GM19455 (cell line): Measurements from ENCODE around the gene INTS6L.
A peak's percentile ranks its signal among the peaks of the same experiment; 100 is the strongest.

ENCODE experiments used
- ATAC-seq: cut with Tn5 transposase; IDR thresholded peaks from one replicate; pipeline ENCODE4 v1.9.1; 2021; ENCODE audit not compliant: unreplicated experiment

The INTS6L gene, protein sequence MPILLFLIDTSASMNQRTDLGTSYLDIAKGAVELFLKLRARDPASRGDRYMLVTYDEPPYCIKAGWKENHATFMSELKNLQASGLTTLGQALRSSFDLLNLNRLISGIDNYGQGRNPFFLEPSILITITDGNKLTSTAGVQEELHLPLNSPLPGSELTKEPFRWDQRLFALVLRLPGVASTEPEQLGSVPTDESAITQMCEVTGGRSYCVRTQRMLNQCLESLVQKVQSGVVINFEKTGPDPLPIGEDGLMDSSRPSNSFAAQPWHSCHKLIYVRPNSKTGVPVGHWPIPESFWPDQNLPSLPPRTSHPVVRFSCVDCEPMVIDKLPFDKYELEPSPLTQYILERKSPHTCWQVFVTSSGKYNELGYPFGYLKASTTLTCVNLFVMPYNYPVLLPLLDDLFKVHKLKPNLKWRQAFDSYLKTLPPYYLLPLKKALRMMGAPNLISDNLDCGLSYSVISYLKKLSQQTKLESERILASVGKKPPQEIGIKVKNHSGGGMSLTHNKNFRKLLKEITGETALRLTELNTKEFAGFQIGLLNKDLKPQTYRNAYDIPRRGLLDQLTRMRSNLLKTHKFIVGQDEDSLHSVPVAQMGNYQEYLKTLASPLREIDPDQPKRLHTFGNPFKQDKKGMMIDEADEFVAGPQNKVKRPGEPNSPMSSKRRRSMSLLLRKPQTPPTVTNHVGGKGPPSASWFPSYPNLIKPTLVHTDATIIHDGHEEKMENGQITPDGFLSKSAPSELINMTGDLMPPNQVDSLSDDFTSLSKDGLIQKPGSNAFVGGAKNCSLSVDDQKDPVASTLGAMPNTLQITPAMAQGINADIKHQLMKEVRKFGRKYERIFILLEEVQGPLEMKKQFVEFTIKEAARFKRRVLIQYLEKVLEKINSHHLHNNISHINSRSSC

GRCh38 chrX:135520553-135521404 is at the start of gene INTS6L:
Gene INTS6L (plus strand): TSS chrX:135520660. CDS start chrX:135520993, 333 bp downstream.
- peak; percentile 87 for ATAC-seq

DNA sequence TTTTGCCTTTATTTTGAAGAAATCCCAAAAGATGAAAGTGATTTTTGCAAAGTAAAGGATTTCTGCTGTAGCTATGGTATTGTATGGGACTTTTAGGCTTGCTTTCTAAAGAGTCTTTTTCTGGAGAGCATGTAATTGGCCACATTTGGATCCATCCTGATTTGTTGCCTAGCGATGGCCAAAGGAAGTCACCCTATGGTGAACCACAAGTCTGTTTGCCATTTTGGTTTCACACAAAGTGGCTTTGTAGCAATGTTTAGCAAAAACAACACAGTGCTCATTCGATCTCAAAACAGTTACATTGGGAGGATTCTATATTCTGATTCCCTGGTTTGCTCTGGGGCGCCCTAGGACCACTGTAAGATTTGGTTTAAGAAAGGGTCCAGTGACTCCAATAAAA is 44.1 kb upstream of the INTS6L start:
- no peak for ATAC-seq

DNA sequence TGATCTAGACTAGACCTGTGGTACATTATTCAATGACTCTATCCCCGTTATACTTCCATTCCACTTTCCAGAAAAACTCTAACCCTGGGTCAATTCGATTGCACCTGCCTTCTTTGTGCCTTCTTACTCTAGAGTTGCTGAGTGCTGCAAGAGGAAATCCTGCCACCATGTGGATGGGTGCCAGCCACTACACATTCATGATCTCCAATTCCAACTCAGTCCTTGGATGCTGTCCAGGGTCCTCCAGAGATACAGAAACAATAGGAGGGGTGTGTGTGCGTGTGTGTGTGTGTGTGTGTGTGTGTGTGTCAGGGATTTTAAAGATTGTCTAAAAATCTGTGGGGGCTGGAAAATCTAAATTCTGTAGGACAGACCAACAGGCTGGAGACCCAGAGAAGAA is 42.9 kb upstream of the INTS6L start:
- no peak for ATAC-seq

DNA sequence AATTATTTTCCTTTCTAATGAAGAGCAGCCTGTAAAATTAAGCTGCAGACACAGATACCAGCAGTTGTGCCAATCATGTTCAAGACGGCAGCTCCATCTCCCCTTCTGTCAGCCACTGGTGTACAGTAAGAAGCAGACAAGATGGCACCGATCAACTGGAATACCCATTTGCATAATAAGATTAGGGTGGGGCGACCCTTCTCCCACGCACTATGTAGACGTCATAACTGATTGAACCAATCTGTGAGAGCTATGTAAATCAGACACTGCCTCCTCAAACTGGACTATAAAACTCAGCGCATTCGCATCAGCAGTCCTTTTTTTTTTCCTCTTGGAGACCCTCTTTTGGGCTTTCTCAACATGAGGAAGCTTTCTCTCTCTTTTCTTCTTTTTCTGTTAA is 40.4 kb upstream of the INTS6L start:
- no peak for ATAC-seq

GRCh38 chrX:135481696-135482179 is 38.7 kb upstream of the INTS6L start:
- no peak for ATAC-seq

DNA sequence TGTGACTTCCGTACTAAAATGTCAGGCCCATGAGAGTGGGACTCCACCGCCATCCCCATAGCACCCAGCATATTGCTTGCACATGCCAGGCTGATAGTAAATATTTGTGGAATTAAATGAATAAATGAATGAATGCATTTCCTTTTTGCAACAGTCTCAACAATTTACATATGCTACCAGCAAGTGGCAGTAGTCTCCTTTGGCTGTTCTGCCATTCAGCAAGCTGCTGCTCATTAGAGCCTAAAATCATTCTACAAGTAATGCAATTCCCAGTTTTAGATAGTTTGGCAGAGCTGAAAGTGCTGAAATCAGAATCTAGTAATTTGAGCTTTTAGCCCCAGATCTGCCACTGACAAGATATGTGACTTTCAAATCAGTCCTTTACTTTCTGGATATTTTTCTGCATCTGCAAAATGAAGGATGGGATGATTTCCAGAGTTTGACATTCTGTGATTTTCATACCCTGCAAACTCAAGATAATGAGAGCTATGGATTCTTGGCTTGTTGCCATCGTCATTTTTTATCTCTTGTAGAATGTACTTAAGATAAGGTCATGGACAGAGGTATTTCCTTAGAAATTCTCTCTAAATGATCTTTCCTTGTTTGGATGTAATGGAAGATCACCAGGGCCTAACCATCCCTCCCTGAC is 35.7 kb upstream of the INTS6L start:
- ATAC-seq = no peak

GRCh38 chrX:135489542-135489941 is 30.9 kb upstream of the INTS6L start:
- peak; percentile 90 for ATAC-seq

DNA sequence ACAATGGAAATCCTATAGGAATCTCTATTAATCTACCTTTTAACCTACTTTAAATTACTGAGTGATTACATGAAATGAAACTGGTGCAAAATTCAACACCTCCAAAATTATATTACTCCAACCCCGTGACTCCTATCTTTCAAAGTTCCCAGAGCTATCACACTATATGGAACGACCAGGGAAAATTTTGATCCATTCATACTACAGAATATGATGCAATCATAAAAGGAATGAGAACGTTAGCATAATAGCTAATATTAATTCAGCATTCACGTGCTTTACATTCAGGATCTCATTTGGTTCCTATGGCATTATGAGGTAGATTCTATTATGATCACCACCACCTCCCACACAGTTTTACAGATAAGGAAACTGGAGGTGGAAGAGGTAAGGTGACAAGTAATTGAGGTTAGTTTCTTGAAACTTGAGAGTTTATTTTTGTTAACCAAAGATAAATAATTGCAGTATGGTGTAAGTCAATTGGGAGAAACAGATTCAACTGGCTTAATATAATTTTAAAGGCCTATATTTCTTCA is 29.4 kb upstream of the INTS6L start:
- ATAC-seq = no peak

DNA sequence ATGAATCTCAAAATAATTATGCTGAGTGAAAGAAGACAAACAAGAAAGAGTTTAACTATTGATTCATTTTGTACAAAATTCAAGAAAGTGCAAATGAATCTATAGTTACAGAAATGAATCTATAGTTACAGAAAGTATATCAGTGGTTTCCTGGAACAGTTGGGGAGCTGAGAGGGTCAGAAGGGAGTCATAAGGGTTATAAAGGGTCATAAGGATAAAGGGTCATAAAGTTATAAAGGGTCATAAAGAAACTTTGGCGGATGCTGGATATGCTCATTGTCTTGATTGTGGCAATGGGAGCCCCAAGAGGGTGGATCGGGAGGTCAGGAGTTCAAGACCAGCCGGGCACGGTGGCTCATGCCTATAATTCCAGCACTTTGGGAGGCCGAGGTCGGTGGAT is 26.0 kb upstream of the INTS6L start:
- no peak for ATAC-seq

DNA sequence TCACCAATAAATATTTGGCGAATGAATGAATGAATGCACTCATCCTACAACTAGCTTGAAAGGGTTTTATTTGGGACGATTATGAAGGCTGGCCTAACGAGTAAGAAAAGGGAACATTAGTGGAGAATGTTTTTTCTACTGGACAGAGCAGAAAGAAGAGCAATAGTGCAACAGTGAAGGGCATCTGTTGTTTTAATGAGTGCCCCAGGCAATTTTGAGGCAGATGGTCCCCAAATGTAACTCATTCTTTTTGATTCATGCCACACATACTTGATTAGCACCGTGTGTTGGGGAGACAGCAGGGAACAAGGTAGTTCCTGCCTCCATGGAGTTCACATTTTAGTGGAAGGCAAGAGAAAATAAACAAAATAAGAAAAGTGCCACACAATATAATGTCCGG is 22.7 kb upstream of the INTS6L start:
- no peak for ATAC-seq

GRCh38 chrX:135498236-135498635 is 22.2 kb upstream of the INTS6L start:
- ATAC-seq = no peak

DNA sequence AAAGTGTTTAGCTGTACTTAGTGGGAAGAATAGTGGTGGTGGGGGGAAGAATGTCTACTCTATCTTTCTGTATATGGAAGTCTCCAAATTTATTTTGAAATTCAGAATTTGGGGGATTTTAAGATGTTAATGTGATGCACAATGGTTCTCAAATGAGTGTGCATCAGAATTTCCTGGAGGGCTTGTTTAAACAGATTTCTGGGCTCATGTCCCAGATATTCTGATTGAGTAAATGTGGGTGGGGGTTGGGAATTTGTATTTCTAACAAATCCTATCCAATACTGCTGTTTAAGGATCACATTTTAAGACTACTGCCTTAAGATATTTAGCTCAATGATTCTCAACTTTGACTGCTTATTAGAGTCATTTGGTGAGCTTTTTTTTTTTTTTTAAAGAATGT is 15.1 kb upstream of the INTS6L start:
- no peak for ATAC-seq

DNA sequence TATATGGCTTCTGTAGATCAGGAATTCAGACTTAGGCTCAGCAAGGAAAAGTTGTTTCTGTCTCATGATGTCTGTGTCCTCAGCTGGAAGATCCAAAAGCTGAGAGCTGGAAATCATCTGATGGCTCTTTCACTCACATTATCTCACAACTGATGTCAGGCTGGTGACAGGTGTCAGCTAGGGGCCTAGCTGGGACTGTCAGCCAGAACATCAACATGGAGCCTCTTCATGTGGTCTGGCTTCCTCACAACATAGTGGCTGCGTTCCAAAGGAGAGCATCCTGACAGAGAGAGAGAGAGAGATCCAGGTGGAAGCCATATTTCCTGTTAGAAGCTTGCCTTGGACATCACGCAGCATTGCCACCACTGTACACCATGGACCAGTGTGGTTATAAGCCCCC is 10.6 kb upstream of the INTS6L start:
- no peak for ATAC-seq

DNA sequence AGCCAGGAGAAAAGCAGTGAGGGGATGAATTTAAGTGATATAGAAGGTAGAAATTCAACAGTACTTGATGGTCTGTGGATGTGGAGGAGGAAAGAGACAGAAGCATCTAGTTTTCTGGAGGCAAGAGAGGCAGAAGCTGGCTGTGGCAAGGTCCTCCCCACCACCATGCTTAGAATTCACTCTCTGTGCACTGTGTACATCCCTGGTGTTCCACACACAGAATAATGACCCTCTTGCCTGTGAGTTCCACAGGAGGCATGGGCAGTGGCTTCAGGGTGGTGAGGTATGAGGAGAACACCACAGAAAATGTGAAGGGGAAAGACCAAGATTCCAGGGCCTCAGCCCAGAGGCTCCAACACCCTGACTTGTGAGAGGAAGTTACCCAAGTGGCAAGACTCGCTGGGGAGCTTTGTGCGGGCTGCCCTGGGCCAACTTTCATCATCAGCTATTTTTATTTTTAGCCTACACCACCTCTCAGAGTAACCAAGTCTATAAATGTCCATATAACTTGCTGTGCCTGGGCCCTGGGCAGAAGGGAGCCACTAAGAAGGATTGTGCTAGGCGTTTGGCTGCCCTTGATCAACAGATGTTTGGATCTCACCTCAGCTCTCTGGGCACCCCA is 7.8 kb upstream of the INTS6L start:
- no peak for ATAC-seq

DNA sequence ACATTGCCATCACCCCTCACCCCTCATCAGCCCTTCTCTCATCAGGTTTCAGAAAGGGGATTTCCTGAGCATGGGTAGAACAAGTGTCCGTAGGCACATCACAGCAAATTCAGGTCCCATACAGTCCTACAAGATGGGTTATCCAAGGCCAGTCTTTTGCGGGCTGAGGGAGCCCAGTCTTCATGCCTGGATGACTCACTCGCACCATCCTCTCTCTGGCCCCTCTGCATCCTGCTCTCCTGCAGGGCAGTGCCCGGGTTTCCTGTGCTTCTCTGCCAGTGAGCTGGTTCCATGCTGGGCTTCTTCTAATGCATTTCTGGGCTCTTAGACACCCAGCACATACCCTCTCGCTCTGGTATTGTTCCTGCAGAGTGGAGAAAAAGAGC is 7.3 kb upstream of the INTS6L start:
- ATAC-seq = no peak

DNA sequence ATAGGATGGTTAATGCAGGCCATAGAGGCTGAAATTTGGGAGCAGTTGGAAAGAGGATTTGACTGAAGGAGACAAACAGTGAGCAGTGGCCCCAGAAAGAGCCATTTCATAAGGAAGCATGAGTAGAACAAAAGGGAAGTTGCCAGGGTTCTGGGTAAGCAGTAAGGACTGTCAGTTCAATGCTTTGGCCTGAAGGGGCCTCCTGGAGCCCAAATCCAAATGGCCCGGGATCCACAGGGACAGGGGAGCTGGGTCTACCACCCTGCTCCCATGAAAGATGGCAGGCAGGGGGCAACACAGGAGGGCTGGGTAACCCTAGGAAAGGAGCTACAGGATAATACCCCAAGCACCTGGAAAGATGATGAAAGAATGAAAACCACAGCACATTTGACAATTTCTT is 4.1 kb upstream of the INTS6L start:
- no peak for ATAC-seq

DNA sequence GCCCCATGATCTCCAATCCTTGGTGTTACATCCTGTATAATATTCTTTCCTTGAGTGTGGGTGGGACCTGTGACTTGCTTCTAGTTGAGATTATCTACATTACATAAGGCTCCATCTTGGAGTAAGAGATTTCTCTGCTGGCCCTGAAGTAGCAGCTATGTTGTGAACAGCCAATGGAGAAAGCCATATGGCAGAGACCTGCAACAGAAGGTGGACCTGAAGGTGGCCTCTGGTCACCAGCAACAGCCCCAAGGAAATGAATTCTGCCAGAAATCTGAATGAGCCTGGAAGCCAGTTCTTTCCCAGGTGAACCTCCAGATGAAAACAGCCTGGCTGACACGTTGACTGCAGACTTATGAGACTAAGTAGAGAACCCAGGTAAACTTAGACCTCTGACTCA is 2.3 kb upstream of the INTS6L start:
- no peak for ATAC-seq

DNA sequence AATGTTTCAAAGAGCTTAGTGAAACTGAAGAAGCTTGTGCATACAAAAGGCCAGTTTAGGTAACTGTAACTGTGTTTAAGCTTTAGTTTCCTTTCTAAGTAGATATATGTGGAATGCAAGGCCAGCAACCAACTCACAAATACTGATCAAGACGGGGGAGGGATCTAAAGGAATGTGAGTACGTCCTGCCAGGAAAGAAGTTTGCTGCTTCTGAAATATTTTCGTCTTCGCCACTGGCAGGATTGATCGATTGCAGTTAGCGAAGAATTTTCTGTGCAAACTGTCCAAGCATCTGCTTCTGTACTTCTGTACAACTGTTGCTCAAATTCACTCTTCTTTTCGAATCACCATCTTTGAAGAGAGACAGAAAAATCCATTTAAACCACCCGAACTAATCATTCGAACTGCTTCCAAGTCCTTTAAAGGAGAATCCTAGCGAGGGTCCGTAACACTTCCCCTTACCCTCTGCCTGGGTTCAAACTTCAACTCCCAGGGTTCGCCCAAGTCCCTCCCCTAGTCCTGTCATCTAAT is 373 bp upstream of the INTS6L start:
- ATAC-seq = no peak

DNA sequence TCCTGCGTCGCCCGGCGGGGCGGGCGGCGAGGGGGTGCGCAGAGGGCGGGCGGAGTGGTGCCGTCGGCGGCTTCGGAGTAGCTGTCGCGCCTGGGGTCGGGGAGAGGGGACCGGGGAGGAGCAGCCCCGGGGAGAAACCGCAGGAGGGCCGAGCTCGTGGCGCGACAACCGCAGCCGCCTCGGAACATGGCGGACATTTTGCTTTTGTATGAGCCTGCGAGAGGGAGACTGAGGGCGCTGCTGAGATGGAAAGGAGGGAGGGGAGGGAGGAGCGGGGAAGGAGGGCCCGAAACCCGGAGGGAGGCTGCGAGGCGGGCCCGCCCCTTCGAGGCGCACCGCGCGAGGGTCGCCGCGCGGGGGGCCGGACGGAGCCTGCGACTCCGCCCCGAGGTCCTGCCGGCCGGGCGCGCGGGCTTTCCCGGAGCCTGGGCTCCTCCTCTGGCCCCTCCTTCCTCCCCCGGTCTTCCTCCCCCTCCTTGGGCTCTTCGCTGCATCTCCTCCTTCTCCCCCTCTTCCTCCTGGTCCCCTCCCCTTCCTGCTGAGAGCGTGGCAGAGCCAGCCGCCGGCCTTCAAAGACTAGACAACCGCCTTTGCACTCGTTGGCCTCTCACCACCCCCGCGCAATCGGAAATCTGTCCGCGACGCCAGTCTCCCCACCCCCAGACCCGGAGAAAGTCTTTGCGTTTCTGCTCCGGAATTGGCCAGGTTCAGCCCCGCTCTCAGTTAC is 1.1 kb downstream of the INTS6L start:
- ATAC-seq = peak; percentile 67
